SKM-1 (cell line): ENCODE measurements around the gene CCDC191.
A peak's percentile ranks its signal among the peaks of the same experiment; 100 is the strongest.

ENCODE experiments used
- DNase-seq: peaks from one replicate; lab custom pipeline; 2025; ENCODE audit not compliant: unreplicated experiment; lab: John Stamatoyannopoulos, UW

Gene CCDC191

DNA sequence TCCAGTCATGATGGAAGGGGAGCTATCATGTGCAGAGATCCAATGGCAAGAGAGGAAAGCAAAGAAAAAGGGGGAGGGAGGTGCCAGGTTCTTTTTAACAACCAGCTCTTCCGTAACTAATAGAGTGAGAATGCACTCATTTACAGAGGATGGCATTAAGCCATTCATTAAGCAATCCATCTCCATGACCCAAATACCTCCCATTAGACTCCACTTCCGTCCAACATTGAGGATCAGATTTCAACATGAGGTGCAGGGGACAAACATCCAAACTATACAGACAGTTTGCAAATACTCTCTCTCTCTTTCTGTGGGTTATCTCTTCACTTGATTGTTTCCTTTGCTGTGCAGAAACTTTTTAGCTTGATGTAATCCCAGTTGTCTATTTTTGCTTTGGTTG lies 87.3 kb downstream of the CCDC191 start:
- DNase-seq = no peak

- DNase-seq = no peak
Measured at GRCh38 chr3:113966172-113966571, 90.2 kb downstream of the CCDC191 start.

DNA sequence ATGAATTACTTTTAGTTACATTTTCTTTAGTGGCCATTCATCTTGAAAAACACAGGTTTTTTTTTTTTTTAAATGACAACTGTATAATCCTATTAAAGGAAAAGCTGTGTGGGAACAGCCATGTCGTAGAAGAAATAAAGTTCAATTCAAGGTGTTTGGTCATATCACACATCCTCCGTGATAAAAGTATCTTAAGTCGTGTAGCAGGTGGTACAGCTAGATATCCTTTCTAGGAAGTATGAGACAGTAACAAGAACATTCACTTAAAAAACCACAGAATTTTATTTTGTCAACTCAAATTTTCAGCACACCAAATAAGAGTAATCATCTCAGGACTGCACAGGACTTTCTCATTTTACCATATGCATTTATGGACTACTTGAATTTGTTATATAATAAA lies 92.4 kb downstream of the CCDC191 start:
- DNase-seq = no peak

GRCh38 chr3:113954091-113954685 lies 102.1 kb downstream of the CCDC191 start:
- no peak for DNase-seq

DNA sequence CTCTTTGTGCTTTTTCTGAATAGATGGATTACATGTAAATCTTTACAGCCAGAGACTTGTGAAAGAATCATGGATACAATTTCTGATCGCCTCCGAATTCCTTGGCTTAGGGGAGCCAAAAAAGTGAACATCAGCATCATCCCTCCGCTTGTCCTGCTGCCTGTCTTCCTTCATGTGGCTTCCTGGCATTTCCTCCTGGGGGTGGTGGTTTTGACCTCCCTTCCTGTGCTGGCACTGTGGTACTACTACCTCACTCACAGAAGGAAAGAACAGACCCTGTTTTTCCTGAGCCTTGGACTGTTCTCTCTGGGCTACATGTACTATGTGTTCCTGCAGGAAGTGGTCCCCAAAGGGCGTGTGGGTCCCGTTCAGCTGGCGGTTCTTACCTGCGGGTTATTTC lies 102.6 kb downstream of the CCDC191 start:
- DNase-seq = no peak

DNA sequence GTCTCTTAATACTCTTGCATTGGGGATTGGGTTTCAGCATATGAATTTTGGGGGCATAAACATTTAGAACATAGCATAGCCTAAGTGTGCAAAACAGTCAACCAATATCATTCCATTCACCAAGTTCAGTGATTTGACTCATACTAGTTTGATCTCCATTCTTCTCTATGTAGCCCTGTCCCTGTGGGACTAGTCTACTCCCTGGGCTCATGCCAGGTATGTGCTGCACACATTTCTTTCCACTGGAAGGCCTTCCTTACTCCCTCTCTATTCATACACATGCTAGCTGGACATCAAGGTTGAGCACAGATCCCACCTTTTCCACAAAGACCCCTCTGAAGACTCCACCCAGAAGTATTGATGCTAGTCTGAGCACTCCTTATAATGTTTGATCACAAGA lies 103.4 kb downstream of the CCDC191 start:
- no peak for DNase-seq

DNA sequence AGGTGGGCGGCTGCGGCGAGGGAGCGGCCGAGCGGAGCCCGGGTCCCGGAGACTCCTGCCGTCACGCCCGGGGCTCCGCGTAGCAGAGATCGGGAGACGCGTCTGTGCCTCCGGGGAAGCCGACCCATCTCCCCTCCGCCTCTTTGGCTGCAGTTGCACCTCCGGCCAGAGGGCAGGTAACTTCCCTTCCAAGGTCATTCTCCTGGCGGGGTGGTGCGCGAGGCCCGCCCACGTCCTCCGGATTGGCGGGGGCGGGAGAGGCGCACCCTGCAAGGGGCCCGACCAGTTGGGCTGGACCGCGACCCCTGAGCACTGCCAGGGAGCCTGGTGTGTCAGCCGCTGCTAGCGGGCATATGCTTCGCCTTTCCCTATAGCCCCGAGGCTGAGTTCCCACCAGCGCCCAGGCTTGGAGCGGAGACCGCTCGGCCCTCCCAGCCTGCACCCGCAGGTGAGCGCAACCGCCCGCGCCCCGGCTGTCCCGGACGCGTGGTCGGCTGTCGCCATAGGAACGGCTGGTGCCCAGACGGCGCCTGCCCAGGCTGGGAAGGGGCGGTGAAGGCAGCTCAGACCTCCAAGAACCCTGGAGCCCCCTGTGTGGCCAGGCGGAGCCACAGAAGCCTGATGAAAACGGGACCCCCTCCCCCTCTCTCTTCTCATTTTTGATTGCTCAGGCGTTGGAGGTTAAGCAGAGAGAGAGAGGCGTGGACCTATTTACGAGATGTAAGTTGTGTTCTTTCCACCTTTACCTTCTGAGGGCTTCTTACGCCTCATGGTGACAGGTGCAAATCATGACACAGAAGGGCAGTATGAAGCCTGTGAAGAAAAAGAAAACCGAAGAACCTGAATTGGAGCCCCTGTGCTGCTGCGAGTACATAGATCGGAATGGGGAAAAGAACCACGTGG lies 108.1 kb downstream of the CCDC191 start:
- no peak for DNase-seq

DNA sequence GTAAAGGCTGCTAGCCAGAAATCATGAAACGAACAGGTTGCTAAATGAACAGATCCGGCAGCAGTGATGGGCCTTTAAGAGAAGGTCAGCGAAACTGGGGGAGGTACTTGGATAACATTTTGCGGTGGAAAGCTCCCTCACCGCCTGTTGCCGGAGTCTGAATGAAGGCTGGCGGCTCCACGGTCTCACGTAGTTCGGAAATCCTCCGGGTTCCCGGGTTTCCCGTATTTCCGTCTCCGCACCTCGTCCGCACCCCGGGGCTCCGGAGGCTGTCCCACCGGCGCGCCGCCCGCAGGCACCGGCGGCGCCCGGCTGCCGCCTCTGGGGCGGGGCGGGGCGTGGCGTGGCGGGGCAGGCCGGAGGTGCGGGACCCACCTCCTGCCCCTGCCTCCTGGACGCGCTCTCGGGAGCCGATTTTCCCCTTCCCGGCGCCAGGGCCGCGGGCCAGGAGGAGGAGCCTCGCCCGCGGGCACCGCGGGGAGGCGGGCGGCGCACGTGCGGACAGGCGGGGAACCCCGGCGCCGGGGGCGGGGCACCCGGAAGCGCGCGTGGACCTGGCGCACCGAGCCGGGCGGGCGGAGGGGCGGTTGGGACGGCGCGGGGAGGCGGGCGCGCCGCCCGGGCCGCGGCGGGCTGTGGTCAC lies 108.8 kb downstream of the CCDC191 start, which contains the start of gene ZDHHC23:
ZDHHC23 (plus strand) TSS at position 642 of the 643 bp plus-strand sequence. CDS start 790 bp downstream, outside the sequence.
- peak; percentile 73 for DNase-seq

DNA sequence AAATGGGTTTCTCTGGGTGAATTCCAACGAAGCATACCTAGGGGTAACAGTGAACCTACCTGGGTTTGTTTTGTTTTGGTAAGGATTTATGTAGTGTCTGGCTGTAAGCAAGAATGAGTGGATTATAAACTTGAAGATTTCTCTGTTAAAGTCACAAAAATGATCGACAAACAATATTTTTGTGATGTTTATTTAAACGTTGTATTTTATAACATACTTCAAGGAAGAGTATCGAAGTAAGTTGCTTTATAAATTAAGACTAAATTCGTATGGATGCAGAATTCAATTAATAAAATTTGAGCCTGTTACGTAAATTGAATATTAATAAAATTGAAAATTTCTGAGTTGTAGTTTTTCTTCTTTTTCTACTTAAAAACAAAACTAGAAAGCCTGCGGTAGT lies 109.5 kb downstream of the CCDC191 start:
- no peak for DNase-seq

DNA sequence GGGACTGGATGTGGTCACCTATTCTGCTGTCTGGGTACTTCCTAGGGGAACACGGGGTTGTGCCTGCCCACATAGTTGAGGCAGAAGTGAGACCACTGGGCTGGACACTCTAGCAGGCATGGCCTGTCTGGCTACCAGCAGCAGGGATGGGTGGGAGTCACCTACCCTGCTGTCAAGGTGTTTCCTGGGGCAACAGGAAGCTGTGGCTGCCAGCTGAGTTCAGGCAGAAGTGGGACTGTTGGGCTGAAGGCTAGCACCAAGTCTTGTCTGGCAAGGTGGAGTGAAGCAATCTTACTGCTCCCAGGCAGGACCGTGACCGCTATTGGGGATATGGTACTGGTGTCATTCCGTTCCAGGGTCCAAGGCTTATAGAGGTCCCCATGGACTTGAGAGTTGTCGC lies 128.8 kb downstream of the CCDC191 start:
- DNase-seq = no peak

- DNase-seq = no peak
Measured at GRCh38 chr3:113914646-113915045, 141.7 kb downstream of the CCDC191 start.
